Sigmoid colon (tissue), 7 donors: Measurements from ENCODE around the gene CDH13. TPM values are rescaled to one million over a fixed set of nuclear protein-coding genes. Genes with fewer than 3 reads are reported as not detected.

Experiments
- DNase-seq: peaks from one replicate; pipeline ENCODE4 v3.0.0-alpha.2; 2019
- H3K27ac ChIP-seq, 4 donors: fragments of 200-600 bp; sonication (generic); one replicate each; pipeline ENCODE4 v1.5.1; 2016 to 2019; ENCODE audit warnings: mild to moderate bottlenecking in 1 of 4
- H3K27me3 ChIP-seq, 3 donors: fragments of 200-600 bp; sonication (generic); one replicate each; pipeline ENCODE4 v1.5.1; 2019; ENCODE audit warnings: mild to moderate bottlenecking in 1 of 3
- H3K36me3 ChIP-seq, 4 donors: fragments of 200-600 bp; sonication (generic); one replicate each; pipeline ENCODE4 v1.5.1; 2016 to 2019
- H3K4me1 ChIP-seq, 4 donors: fragments of 200-600 bp; sonication (generic); one replicate each; pipeline ENCODE4 v1.5.1; 2017 to 2019
- H3K4me3 ChIP-seq, 4 donors: fragments of 200-600 bp; sonication (generic); one replicate each; pipeline ENCODE4 v1.5.1; 2017 to 2019; ENCODE audit warnings: mild to moderate bottlenecking in 2 of 4, moderate library complexity in 1 of 4
- H3K9me3 ChIP-seq, 4 donors: fragments of 200-600 bp in 3 of 4; sonication (generic) in 3 of 4; one replicate each; pipeline versions ENCODE4 v1.5.1 to v1.6.1; 2013 to 2019
- CTCF ChIP-seq, 4 experiments: fragments of 450-650 bp in 3 of 4; fragments of 200-600 bp in 1 of 4; IDR thresholded peaks; one replicate each; pipeline ENCODE4 v1.5.1; 2016 to 2019; ENCODE audit warnings: antibody characterized with exemption in 4 of 4, mild to moderate bottlenecking in 3 of 4, moderate library complexity in 2 of 4
- EP300 ChIP-seq, 4 donors: sonication (generic); formaldehyde crosslinking; IDR thresholded peaks; one replicate each; pipeline ENCODE4 v1.6.1; 2017; ENCODE audit warnings: antibody characterized with exemption in 4 of 4
- POLR2A ChIP-seq, 2 donors: fragments of 450-650 bp; IDR thresholded peaks; one replicate each; pipeline ENCODE4 v1.6.1; 2016; ENCODE audit warnings: antibody characterized with exemption in 2 of 2, mild to moderate bottlenecking in 2 of 2, moderate library complexity in 2 of 2
- POLR2AphosphoS5 ChIP-seq, 4 donors: sonication (generic); formaldehyde crosslinking; IDR thresholded peaks; one replicate each; pipeline ENCODE4 v1.6.1; 2017; ENCODE audit warnings: antibody characterized with exemption in 4 of 4
- WGBS, 2 donors: extraction: QIAGEN DNeasy Blood & Tissue Kit; methylation state at CpG; one replicate each; pipeline ENCODE4 v1.1.7; 2013; 5-methylcytosine and 5-hydroxymethylcytosine counted together
- intact Hi-C: fragments of 100-400 bp; cut with DNase I; formaldehyde crosslinking; loops from one replicate; pipeline ENCODE4 v1.15.1; 2023
- polyA plus RNA-seq, 3 donors: library from polyadenylated mRNA; stranded (reverse); fragments of 200-250 nt; gene quantifications; one replicate each; pipeline ENCODE4 v1.2.3, GENCODE V29; 2013
- total RNA-seq, 4 donors: library from RNA; depleted of rRNA; stranded (reverse); fragments of >200 nt; gene quantifications; one replicate each; pipeline ENCODE4 v1.1.0, GENCODE V29; 2016
- donor health status: healthy with polysubstance abuse.
- donor health status: Bipolar disorder and iron deficiency.
- donor health status: healthy.

CDH13 gene
- total and polyA plus RNA-seq, 7 donors: 0.60 to 17.6 (median 11.8) TPM

GRCh38 chr16:82735673-82736091 is 108.9 kb downstream of the CDH13 start:
- Histone ChIP-seq H3K27me3 (no peaks in the 10 kb centered on the region), H3K4me3 (no peak overlapping the region), H3K9me3 (no peaks in the 10 kb centered on the region), H3K36me3 (no peaks in the 10 kb centered on the region), H3K4me1 (peaks cover 0 to 28% (median 25%) of the 10 kb centered on the region in 4 donors), H3K27ac (peak overlapping the region in 3 of 4 donors; percentile 16 to 47 (median 39))
- intact Hi-C loops: no loop called here
- TF ChIP-seq POLR2AphosphoS5 (IDR thresholded peaks at IDR 0.05) (peak in 3 of 4 donors; percentile 38 to 86 (median 77)), EP300 (IDR thresholded peaks at IDR 0.05) (no peak)
- 65 to 84% methylated on average over 5 of the region's 5 CpGs for WGBS, 2 donors
- no peak for DNase-seq

- no peaks in the 10 kb centered on the region for H3K36me3 ChIP-seq
- intact Hi-C loops: no loop called here
- 70 to 78% methylated on average over 2 of the region's 2 CpGs for WGBS, 2 donors
- H3K27me3 ChIP-seq: no peaks in the 10 kb centered on the region
- peaks cover 0 to 28% (median 25%) of the 10 kb centered on the region in 4 donors for H3K4me1 ChIP-seq
- no peaks in the 10 kb centered on the region for H3K9me3 ChIP-seq
- peak overlapping the region in 3 of 4 donors; percentile 16 to 47 (median 36) for H3K27ac ChIP-seq
- DNase-seq: no peak
- no peak overlapping the region for H3K4me3 ChIP-seq
- TF ChIP-seq POLR2A (IDR thresholded peaks at IDR 0.05) (no peak), EP300 (IDR thresholded peaks at IDR 0.05) (no peak), CTCF (IDR thresholded peaks at IDR 0.05) (no peak), POLR2AphosphoS5 (IDR thresholded peaks at IDR 0.05) (no peak)
These were observed 109.5 kb downstream of the CDH13 start for GRCh38 chr16:82736224-82736623.

GRCh38 chr16:82738699-82739098 is 111.9 kb downstream of the CDH13 start:
- no peaks in the 10 kb centered on the region for H3K36me3 ChIP-seq
- no peak for DNase-seq
- TF ChIP-seq POLR2A (IDR thresholded peaks at IDR 0.05) (no peak), CTCF (IDR thresholded peaks at IDR 0.05) (no peak), EP300 (IDR thresholded peaks at IDR 0.05) (no peak), POLR2AphosphoS5 (IDR thresholded peaks at IDR 0.05) (no peak)
- no peaks in the 10 kb centered on the region for H3K27me3 ChIP-seq
- WGBS, 2 donors: 71 to 84% methylated on average over 3 of the region's 3 CpGs
- H3K4me1 ChIP-seq: peaks cover 0 to 28% (median 25%) of the 10 kb centered on the region in 4 donors
- intact Hi-C loops: no loop called here
- no peak overlapping the region for H3K27ac ChIP-seq
- no peaks in the 10 kb centered on the region for H3K9me3 ChIP-seq
- no peak overlapping the region for H3K4me3 ChIP-seq

GRCh38 chr16:82741073-82741615 is 114.4 kb downstream of the CDH13 start:
- Histone ChIP-seq H3K9me3 (no peaks in the 10 kb centered on the region), H3K36me3 (no peaks in the 10 kb centered on the region), H3K27ac (no peak overlapping the region), H3K4me3 (no peak overlapping the region), H3K27me3 (no peaks in the 10 kb centered on the region), H3K4me1 (peaks cover 0 to 10% (median 9%) of the 10 kb centered on the region in 4 donors)
- no peak for TF ChIP-seq POLR2A (IDR thresholded peaks at IDR 0.05)
- TF ChIP-seq POLR2AphosphoS5 (IDR thresholded peaks at IDR 0.05): no peak
- TF ChIP-seq EP300 (IDR thresholded peaks at IDR 0.05): no peak
- DNase-seq: no peak
- intact Hi-C loops: no loop called here
- WGBS, 2 donors: 37 to 56% methylated on average over 5 of the region's 5 CpGs

- no peak overlapping the region for H3K4me3 ChIP-seq
- H3K9me3 ChIP-seq: no peaks in the 10 kb centered on the region
- WGBS, 2 donors: 91 to 94% methylated on average over 7 of the region's 7 CpGs
- DNase-seq: no peak
- H3K27ac ChIP-seq: no peak overlapping the region
- H3K27me3 ChIP-seq: no peaks in the 10 kb centered on the region
- H3K4me1 ChIP-seq: peaks cover 0 to 8% (median 0%) of the 10 kb centered on the region in 4 donors
- H3K36me3 ChIP-seq: no peaks in the 10 kb centered on the region
- TF ChIP-seq CTCF (IDR thresholded peaks at IDR 0.05): no peak
- TF ChIP-seq POLR2AphosphoS5 (IDR thresholded peaks at IDR 0.05): no peak
- TF ChIP-seq EP300 (IDR thresholded peaks at IDR 0.05): no peak
- no peak for TF ChIP-seq POLR2A (IDR thresholded peaks at IDR 0.05)
- intact Hi-C loops: no loop called here
These were observed 118.2 kb downstream of the CDH13 start for GRCh38 chr16:82744958-82745357.

- Histone ChIP-seq H3K4me3 (no peak overlapping the region), H3K36me3 (no peaks in the 10 kb centered on the region), H3K4me1 (peaks cover 0 to 8% (median 0%) of the 10 kb centered on the region in 4 donors), H3K27ac (no peak overlapping the region), H3K9me3 (no peaks in the 10 kb centered on the region), H3K27me3 (no peaks in the 10 kb centered on the region)
- TF ChIP-seq CTCF (IDR thresholded peaks at IDR 0.05) (no peak), EP300 (IDR thresholded peaks at IDR 0.05) (no peak), POLR2A (IDR thresholded peaks at IDR 0.05) (no peak), POLR2AphosphoS5 (IDR thresholded peaks at IDR 0.05) (no peak)
- DNase-seq: no peak
- WGBS, 2 donors: 58 to 74% methylated on average over 5 of the region's 5 CpGs
- intact Hi-C loops: no loop called here
These were observed 121.3 kb downstream of the CDH13 start for GRCh38 chr16:82748026-82748425.
